OCI-LY3 (cell line): ENCODE results near the gene MRTFA.

ENCODE experiments used
- EZH2phosphoT487 ChIP-seq: fragments of 200-600 bp; shearing (Covaris generic); IDR thresholded peaks from 2 replicates; pipeline ENCODE4 v1.6.1; 2018; ENCODE audit warnings: antibody characterized with exemption, mixed run types, low read depth
- TF ChIP-seq, protein P1 (sequence below): fragments of 200-600, 300-600 bp; sonication (generic); IDR thresholded peaks from 2 replicates; pipeline ENCODE4 v1.5.1; 2014; ENCODE audit warnings: antibody characterized with exemption, low read length, low read depth

DNA sequence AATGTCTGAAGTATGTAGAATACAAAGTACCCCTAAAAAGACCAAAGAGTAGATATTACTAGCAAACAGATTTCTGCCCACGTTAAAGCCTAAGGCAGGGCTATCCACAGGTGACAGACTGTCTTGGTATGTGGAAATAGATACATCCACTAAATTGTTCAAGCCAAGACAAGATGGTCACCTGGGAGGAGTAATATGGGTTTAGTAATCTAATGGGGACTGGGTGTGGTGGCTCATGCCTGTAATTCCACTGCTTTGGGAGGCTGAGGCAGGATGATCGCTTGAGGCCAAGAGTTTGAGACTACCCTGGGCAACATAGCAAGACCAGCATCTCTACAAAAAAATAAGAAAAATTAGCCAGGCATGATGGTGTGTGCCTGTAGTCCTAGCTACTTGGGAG, 258.6 kb downstream of the MRTFA start:
- TF ChIP-seq, protein P1, sequence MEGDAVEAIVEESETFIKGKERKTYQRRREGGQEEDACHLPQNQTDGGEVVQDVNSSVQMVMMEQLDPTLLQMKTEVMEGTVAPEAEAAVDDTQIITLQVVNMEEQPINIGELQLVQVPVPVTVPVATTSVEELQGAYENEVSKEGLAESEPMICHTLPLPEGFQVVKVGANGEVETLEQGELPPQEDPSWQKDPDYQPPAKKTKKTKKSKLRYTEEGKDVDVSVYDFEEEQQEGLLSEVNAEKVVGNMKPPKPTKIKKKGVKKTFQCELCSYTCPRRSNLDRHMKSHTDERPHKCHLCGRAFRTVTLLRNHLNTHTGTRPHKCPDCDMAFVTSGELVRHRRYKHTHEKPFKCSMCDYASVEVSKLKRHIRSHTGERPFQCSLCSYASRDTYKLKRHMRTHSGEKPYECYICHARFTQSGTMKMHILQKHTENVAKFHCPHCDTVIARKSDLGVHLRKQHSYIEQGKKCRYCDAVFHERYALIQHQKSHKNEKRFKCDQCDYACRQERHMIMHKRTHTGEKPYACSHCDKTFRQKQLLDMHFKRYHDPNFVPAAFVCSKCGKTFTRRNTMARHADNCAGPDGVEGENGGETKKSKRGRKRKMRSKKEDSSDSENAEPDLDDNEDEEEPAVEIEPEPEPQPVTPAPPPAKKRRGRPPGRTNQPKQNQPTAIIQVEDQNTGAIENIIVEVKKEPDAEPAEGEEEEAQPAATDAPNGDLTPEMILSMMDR, result no peak
- no peak for TF ChIP-seq EZH2phosphoT487
